IPS DF 4.7 (cell line): ENCODE results near the gene ATIC.

Experiments
- DNase-seq: peaks from one replicate; pipeline ENCODE4 v3.0.0-alpha.2; 2013; ENCODE audit warnings: low spot score; ENCODE audit errors: extremely low read depth

The ATIC gene

DNA sequence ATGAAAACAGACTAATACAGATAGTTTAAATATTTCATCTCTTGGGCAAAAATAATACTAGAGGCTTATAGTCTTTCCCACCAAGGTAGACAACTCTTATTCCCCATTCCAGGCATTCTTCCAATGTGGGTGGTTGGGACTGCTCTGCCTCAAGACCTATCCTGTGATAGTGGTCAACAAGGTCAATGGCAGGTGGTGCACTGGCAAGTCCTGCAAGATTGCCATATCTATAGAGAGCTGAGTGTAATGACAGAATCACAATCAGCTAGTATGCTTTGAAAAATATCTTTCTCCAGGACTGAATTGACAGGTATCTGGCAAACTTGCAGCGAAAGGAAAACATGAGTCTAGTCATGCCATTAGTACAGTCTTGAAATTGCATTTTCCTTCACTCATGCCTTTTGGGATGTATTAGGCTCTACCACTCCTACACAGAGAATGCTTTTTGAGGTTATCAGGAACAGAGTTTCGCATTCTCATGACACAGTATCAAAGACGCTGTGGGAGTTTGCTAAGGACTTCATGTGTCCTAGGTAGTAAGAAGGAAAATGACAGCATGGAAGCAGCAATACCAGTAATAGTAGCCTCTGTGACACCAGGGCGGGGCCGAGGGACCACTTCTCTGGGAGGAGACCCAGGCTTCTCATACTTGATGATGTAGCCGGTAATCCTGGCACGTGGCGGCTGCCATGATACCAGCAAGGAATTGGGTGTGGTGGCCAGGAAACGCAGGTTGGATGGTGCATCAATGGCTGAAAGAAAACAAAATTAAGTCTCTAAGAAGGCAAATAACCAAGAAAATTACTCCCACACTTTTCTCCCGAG is 63.0 kb downstream of the ATIC start:
- DNase-seq, result no peak

DNA sequence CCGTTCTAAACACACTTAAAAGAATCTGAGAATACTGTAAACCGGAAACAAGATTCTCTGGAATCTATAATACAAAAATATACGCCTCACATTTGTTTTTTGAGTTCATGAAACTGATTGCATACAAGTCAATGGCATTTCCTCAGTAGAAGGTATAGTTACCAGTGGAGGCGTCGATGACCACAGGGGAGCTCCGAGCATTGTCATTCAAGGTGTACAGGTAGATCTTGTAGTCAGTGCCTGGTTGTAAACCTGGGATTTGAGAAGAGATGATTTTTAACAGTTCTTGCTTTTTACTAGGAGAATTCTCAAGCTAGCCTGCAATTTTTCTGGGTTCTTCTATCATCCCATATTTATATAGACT is 63.6 kb downstream of the ATIC start:
- DNase-seq, result no peak

DNA sequence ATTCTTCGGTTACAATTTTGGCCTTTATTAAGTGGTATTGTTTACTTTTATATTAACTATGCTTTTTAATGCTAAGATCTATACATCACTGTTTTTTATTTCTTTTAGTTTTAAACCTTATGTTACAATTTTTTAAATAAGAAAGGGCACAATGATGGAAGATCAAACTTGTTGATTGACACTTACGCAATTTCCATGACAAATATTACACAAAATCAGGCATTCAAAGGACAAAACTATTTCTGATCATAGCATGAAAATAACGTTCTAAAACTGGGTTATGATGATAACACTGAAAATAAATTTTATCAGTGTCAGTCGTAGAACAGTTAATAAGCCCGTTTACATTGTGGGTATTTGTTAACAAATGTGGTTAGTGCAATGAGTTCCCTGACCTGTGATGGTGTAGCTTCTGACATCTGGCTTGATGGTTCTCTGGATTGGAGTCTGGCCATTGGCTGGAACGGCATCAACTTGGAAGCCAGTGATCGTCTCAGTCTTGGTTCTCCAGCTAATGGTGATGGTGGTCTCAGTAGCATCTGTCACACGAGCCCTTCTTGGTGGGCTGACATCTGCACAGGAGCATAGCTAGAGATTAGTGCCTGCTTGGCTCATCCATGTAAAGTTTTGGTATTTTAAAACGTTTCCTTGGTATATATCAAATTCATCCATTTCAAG is 64.4 kb downstream of the ATIC start:
- DNase-seq, result no peak

DNA sequence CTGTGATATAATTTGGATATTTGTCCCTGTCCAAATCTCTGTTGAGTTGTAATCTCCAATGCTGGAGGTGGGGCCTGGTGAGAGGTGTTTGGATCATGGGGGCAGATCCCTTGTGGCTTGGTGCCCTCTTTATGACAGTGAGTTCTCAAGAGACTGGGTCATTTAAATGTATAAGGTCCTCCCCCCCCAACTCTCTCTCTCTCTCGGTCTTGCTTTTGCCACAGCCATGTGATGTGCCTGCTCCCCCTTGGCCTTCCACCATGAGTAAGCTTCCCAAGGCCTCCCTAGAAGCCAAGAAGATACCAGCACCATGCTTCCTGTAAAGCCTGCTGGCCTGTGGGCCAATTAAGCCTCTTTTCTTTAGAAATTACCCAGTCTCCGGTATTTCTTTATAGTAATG is 65.4 kb downstream of the ATIC start:
- DNase-seq, result no peak

- no peak for DNase-seq
Measured at GRCh38 chr2:215378045-215378444, 66.2 kb downstream of the ATIC start.

- no peak for DNase-seq
Measured at GRCh38 chr2:215379039-215379438, 67.2 kb downstream of the ATIC start.

GRCh38 chr2:215379948-215380347 is 68.1 kb downstream of the ATIC start:
- DNase-seq, result no peak

DNA sequence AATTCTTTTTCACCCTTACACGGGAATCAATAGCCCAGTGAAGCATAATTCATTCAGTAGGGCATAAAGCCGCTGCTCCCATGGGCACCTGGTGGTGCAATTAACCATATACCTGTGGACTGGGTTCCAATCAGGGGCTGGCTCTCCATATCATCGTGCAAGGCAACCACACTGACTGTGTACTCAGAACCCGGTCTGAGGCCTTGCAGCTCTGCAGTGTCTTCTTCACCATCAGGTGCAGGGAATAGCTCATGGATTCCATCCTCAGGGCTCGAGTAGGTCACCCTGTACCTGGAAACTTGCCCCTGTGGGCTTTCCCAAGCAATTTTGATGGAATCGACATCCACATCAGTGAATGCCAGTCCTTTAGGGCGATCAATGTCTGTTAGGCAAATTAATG is 68.8 kb downstream of the ATIC start:
- no peak for DNase-seq

DNA sequence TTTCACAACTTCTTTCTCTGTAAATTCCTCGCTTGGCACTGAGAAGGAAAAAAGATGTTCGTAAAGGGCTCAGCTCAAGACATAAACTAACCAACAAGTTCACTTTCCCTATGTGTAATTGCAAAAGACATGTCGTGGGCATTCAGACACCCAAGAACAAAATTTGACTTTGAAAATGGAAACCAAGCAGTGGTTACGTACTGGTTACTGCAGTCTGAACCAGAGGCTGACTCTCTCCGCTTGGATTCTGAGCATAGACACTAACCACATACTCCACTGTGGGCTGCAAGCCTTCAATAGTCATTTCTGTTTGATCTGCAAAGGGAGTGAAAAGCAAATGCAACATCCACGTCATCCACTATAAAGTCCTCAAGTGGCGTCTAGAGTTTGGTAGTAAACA is 70.2 kb downstream of the ATIC start:
- DNase-seq, result no peak

- no peak for DNase-seq
Measured at GRCh38 chr2:215382480-215382879, 70.6 kb downstream of the ATIC start.

- DNase-seq, result no peak
Measured at GRCh38 chr2:215383652-215384279, 71.9 kb downstream of the ATIC start.

GRCh38 chr2:215384710-215385109 is 72.9 kb downstream of the ATIC start:
- DNase-seq, result no peak

- DNase-seq, result no peak
Measured at GRCh38 chr2:215386566-215386965, 74.7 kb downstream of the ATIC start.

- DNase-seq, result no peak
Measured at GRCh38 chr2:215388002-215388728, 76.3 kb downstream of the ATIC start.

- DNase-seq, result no peak
Measured at GRCh38 chr2:215390550-215390913, 78.7 kb downstream of the ATIC start.

DNA sequence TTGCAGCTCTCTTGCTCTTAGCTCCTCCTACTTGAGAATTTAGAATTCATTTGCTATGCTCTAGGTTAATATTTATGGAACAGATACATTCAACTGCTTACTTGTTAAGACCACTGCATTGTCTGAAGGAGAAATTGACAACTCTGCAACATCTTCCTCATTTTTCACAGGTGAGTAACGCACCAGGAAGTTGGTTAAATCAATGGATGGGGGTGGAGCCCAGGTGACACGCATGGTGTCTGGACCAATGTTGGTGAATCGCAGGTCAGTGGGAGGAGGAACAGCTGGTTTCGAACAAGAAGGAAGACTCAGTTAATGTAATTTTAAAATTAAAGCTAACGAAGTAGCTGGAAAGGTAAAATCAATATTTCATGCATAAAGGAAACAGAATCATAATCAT is 79.7 kb downstream of the ATIC start:
- DNase-seq, result no peak

GRCh38 chr2:215392164-215392563 is 80.3 kb downstream of the ATIC start:
- DNase-seq, result no peak

DNA sequence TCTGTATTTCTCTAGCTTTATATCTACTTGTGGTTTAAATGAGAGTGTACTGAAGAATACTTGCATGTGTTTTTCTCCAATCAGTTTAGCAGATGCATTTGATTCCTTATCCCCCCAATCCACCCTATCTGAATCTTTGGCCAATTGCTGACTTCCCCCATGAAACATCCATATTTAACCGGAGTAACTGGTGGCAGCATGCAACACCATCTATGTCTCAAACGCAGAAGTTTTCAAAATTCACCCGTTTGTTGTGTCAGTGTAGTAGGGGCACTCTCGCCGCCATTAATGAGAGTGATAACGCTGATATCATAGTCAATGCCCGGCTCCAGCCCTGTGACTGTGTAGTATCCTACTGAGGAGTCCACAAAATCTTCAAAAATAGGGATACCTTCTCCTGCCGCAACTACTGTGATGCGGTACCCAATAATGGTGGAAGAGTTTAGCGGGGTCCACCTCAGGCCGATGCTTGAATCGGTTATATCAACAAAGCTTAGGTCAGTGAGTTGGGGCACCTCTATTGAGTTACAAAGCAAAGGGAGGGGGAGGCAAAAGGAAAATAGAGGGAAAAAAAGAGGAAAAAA is 80.9 kb downstream of the ATIC start:
- DNase-seq, result no peak

DNA sequence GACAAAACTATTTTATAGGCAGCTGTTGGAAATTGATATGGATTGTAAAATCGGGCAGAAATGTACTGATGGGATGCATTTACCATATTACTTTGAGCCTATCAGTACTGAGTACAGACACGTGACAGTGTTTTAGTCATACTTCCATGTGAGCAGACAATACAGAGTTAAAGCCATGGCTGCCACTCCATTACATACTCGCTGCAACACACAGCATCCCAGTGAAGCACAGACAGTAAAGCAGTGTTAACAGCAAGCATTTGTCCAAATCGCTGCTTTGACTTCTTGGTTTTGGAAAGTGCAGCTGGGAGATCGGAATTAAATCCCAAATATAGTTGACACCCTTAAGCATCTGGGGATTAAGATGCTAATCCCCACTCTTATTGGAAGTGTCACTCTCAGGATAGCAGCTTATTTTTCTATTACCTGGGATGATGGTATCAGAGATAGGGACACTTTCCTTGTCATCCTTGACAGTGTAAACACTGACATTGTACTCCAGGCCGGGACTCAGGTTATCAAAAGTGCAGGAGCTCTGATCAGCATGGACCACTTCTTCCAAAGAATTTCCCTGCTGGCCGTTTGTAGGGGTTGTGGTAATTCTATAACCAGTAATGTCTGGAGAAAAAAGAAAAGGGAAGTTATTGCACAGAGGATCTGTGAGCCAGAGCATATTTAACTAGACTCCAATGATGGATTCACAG is 82.4 kb downstream of the ATIC start:
- no peak for DNase-seq

DNA sequence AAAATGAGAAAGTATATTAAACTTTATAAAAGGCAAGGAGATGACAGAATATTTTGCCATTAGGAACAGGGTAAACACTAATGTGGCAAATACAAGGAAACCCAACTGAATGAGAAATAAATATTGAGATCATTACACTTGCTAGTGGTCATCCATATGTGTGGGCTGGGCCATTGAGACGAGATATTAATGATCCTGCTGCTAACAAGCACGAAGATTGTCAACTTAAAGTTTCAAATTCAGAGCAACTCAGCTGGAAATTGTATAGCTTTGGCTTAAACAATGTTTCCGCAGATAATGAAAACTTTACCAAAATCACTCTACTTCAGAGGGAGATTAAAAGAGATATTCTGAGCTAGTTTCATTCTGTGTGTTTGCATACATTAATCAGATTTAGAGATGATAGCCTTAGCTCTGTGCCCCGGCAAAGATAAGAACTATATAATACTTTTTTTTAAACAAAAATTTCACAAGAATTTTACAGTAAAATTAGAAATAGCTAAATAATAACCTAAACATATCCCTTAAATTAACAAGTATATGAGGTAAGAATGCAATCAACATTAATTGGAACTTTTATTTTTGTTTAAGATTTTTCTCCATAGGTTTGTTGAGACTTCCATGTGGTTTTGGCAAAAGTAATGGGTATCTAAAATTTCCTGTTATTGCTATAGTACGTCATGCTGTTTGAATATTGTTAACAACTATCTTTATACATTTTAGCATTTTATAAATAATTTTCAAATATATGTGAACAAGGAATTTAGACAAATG is 84.0 kb downstream of the ATIC start:
- DNase-seq, result no peak
